ENCODE measurements around the gene LRRC25. TPM values are rescaled to one million over a fixed set of nuclear protein-coding genes. Genes with fewer than 3 reads are reported as not detected.
A peak's percentile ranks its signal among the peaks of the same experiment; 100 is the strongest.

LRRC25 gene
- total RNA-seq, 3 donors from 2014 or later (not counting 1 experiment from before 2014, with no cell fraction given): 3.9 to 28.2 (median 12.0) TPM

DNA sequence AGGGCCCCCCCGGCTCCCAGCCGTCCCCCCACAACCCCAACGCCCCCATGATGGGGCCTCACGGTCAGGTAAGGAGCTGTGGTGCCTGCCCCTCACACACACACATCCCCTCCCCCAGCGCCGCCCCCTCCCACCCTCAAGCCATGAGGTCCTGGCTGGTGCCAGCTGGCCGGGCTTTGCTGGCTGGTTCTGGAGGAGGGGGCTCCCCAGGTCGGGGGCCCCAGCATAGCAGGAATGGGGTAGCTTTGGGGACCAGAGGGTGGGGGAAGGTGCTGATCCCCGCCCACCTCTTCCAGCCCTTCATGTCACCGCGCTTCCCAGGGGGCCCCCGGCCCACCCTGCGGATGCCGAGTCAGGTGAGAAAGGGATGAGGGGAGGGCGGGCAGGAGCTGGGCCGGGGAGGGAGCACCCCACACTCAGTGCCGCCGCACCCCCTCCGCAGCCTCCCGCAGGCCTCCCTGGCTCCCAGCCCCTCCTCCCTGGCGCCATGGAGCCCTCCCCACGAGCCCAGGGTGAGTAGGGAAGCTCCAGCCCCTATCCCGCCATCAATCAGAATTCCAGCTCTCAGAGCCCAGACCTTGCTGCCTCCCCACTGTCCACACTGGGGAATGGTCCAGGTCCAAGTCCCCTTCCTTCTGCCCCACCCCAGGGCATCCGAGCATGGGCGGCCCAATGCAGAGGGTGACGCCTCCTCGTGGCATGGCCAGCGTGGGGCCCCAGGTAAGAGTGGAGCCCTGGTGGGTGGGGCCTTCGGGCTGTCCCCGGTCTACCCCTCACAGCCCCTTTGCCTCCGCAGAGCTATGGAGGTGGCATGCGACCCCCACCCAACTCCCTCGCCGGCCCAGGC, 34.2 kb upstream of the LRRC25 start:
- no peak overlapping the region for H3K27ac Mint-ChIP-seq
- no peak overlapping the region for H3K4me3 Mint-ChIP-seq
- peak in 1 of 2 donors; percentile 13 for DNase-seq
- intact Hi-C loops (cut with micrococcal nuclease): no loop called here
- WGBS (ENCODE audit: insufficient coverage): 89% methylated on average over 25 of the region's 34 CpGs
- no peak for ATAC-seq
- Histone ChIP-seq H3K4me1 (ENCODE audit: control insufficient read depth, insufficient read depth, low read length) (peaks cover 62% of the 10 kb centered on the region), H3K9me3 (ENCODE audit: control insufficient read depth, insufficient read depth, low read length) (no peaks in the 10 kb centered on the region), H3K27ac (ENCODE audit: low read length) (no peak overlapping the region), H3K27me3 (ENCODE audit: control insufficient read depth, insufficient read depth, low read length) (no peaks in the 10 kb centered on the region), H3K4me3 (ENCODE audit: low read length) (no peak overlapping the region), H3K36me3 (ENCODE audit: control insufficient read depth, insufficient read depth, low read length) (peaks cover 6% of the 10 kb centered on the region)
- peaks cover 0 to 25% of the 10 kb centered on the region in 2 donors for H3K4me1 Mint-ChIP-seq
- TF ChIP-seq CTCF (IDR thresholded peaks at IDR 0.05): no peak
- no peaks in the 10 kb centered on the region for H3K9me3 Mint-ChIP-seq
- no peaks in the 10 kb centered on the region for H3K36me3 Mint-ChIP-seq
- H3K27me3 Mint-ChIP-seq (ENCODE audit: low read depth in 2 of 2): no peaks in the 10 kb centered on the region

- H3K36me3 Mint-ChIP-seq: no peaks in the 10 kb centered on the region
- intact Hi-C loops (cut with micrococcal nuclease): no loop called here
- no peaks in the 10 kb centered on the region for H3K9me3 Mint-ChIP-seq
- H3K27ac Mint-ChIP-seq: peak overlapping the region; percentile 81 to 97
- H3K4me1 ChIP-seq (ENCODE audit: control insufficient read depth, insufficient read depth, low read length): peaks cover 62% of the 10 kb centered on the region
- DNase-seq: peak in 1 of 2 donors; percentile 8
- WGBS (ENCODE audit: insufficient coverage): 94% methylated on average over 20 of the region's 21 CpGs
- peak overlapping the region; percentile 59 for H3K4me3 Mint-ChIP-seq
- no peak for ATAC-seq
- no peaks in the 10 kb centered on the region for H3K27me3 ChIP-seq (ENCODE audit: control insufficient read depth, insufficient read depth, low read length)
- peak overlapping the region; percentile 96 for H3K27ac ChIP-seq (ENCODE audit: low read length)
- H3K36me3 ChIP-seq (ENCODE audit: control insufficient read depth, insufficient read depth, low read length): peaks cover 5% of the 10 kb centered on the region
- H3K9me3 ChIP-seq (ENCODE audit: control insufficient read depth, insufficient read depth, low read length): no peaks in the 10 kb centered on the region
- H3K4me1 Mint-ChIP-seq: peaks cover 6 to 27% of the 10 kb centered on the region in 2 donors
- H3K4me3 ChIP-seq (ENCODE audit: low read length): no peak overlapping the region
- no peaks in the 10 kb centered on the region for H3K27me3 Mint-ChIP-seq (ENCODE audit: low read depth in 2 of 2)
- no peak for TF ChIP-seq CTCF (IDR thresholded peaks at IDR 0.05)
These were observed 33.2 kb upstream of the LRRC25 start for GRCh38 chr19:18430417-18431144.

GRCh38 chr19:18429717-18430416, 32.4 kb upstream of the LRRC25 start:
- H3K27ac Mint-ChIP-seq: peak overlapping the region; percentile 81 to 97
- peaks cover 69% of the 10 kb centered on the region for H3K4me1 ChIP-seq (ENCODE audit: control insufficient read depth, insufficient read depth, low read length)
- no peaks in the 10 kb centered on the region for H3K36me3 Mint-ChIP-seq
- H3K27me3 Mint-ChIP-seq (ENCODE audit: low read depth in 2 of 2): no peaks in the 10 kb centered on the region
- peak overlapping the region; percentile 59 for H3K4me3 Mint-ChIP-seq
- H3K4me3 ChIP-seq (ENCODE audit: low read length): peak overlapping the region; percentile 46
- intact Hi-C loops (cut with micrococcal nuclease): no loop called here
- no peaks in the 10 kb centered on the region for H3K9me3 ChIP-seq (ENCODE audit: control insufficient read depth, insufficient read depth, low read length)
- no peaks in the 10 kb centered on the region for H3K27me3 ChIP-seq (ENCODE audit: control insufficient read depth, insufficient read depth, low read length)
- H3K36me3 ChIP-seq (ENCODE audit: control insufficient read depth, insufficient read depth, low read length): peaks cover 5% of the 10 kb centered on the region
- no peak for TF ChIP-seq CTCF (IDR thresholded peaks at IDR 0.05)
- ATAC-seq (peak in 1 of 3 donors; percentile 21), DNase-seq (peak; percentile 43 to 57)
- peaks cover 6 to 33% of the 10 kb centered on the region in 2 donors for H3K4me1 Mint-ChIP-seq
- no peaks in the 10 kb centered on the region for H3K9me3 Mint-ChIP-seq
- H3K27ac ChIP-seq (ENCODE audit: low read length): peak overlapping the region; percentile 96
- 13% methylated on average over 13 of the region's 13 CpGs for WGBS (ENCODE audit: insufficient coverage)

Measured in natural killer cell (primary cell).